Measurements from ENCODE around the gene VCPKMT.

The VCPKMT gene

DNA sequence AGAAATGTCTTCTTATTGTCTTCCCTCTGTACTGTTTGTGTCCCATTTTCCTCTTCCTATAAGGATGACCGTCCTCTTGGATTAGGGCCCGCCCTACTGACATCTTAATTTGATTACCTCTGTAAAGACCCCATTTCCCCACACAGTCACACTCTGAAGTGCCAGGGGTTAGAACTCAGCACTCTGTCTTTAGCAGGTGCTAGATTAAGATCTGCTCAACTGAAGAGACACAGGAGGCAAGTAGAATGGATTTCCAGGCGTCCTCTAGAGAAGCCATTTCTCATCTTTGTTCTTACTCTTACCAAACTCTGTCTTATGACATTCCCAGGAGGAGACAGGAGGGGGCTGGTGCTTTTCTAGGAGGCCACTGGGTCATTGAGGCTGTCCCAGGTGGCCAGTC lies 50.8 kb downstream of the VCPKMT start:
- no peak for DNase-seq (ENCODE audit: low spot score)

DNA sequence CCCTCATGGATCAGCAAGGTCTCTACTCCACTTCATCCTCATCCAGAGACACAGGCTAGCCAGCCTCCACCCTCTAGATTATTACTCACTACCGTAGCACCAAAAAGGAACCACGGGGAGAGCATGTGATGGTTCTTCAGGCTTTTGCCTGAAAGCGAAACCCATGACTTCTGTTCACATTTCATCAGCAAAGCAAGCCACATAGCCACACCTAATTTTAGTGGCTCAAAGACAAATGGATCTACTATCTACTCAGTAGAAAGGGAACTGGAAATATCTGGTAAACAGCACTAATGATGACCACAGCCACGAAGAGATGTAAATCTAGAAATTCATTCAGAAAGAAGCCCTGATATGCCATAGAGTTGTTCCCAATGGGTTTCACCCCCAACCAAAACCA lies 51.4 kb downstream of the VCPKMT start:
- peak; percentile 16 for DNase-seq (ENCODE audit: low spot score)

DNA sequence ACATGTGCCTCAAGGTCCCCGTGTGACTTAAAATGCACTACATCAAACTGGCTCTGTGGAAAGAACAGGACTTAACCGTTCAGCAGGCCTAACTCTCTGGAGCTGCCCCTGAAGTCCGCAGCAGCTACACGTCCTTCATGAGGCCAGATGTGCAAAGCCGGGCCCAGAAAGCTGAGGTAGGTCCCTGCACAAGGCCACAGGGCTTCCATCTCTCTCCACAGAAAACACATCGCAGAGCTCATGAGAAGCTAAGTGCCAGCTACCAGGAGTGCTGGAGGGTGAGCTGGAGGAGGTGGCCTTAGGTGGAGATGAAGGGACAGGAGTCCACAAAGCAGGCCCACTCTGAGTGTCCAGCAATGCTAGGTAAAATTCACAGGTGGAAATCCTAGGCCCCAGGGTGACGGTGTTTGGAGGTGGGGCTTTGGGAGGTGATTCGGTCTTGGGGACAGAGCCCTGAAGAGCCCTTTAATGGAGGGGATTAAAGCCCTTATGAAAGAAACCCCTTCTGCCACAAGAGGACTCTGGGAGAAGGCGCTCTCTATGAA lies 52.4 kb downstream of the VCPKMT start:
- DNase-seq (ENCODE audit: low spot score), result no peak

DNA sequence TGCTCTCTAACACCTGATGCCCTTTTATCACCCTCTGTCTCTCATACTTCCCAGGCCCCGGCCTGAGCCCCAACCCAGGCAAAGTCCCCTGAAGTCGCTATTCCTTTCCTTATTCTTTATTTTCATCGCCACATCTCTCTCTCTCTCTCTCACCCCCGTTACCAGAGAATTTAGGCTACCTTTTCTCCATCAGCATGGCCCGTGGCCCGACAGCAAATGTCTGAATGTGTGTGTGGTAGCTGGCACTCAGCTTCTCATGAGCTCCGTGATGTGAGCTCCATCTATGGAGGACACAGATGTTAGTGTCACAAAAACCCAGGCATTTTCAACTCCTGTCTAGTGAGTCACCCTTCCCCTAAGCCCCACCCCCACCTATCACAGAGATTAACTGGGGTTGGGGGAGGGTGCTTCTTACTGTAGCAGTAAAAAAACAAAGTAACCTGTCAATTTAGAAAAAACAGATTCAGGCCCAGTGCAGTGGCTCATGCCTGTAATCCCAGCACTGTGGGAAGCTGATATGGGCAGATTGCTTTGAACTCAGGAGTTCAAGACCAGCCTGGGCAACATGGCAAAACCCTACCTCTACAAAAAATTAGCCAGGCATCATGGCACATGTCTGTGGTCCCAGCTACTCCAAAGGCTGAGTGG lies 53.8 kb downstream of the VCPKMT start:
- peak; percentile 69 for DNase-seq (ENCODE audit: low spot score)

DNA sequence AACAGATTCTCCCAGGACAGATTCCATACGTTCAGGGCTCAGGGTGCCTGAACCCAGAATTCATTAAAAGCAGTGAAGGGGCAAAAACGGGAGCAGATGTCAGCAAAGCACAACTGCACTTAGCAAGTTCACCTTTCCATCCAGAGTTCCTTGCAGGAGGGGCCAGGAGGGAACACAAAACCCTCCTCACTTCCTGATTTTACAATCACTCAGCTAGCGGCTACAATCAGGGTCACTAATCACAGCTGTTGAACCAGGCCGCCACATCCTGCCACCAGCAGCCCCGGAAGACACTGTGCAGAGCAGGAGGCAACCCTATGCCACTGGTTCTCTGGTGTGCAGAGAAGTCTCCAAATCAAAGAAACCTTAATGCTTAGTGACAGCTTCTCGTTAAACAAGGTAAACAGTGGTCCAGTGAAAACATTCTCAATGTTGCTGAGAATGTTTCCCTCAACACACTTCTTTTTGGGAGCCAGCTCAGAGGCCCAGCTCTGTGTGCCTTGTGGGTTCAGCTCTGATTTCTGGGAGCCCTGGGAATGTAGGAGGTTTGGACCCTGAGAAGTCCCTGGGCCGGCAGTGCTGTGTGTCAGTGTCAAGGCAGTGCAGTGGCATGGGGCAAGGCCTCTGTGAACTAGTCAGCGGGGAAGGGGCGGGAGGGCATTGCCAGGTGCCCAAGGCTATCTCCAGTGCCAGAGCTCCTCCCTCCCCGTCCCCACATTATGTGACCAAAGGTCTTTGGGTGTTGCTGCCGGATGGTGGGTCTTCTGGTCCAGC lies 54.5 kb downstream of the VCPKMT start:
- DNase-seq (ENCODE audit: low spot score), result no peak

DNA sequence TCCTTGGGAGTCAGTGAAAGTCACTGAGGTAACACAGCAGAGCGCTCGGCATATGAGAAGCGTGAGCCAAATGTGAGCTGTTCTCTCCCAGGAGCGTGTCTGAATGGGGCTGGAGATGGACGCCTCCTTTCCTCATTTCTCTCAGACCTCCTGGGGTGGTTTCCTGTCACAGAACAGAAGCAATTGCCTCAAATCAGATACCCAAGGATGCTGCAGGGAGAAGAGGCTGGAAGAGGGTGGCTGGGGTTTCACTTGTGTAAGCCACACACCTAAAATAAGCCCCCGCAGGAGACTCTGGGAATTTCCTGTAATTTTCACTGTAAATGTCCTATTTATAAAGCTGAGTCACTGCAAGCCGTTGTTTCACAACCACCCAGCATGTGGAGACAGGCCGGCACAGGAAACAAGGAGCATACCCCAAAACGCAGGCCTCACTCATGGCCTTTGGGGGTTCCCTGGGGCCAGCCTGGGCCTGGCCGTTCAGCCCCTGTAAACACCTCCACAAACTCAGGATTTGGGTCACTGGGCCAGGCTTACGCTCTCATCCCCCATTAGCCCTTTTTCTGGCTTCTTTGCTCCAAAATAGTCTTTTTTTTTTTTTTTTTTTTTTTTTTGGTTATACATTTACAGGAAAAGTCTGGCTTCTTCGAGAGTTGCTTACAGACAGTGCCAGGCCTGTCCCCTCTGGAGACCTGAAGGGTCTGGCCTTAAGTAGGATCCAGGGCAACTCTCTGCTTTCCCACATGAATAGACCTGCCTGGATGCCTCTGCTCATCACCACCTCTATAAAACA lies 55.3 kb downstream of the VCPKMT start:
- no peak for DNase-seq (ENCODE audit: low spot score)

DNA sequence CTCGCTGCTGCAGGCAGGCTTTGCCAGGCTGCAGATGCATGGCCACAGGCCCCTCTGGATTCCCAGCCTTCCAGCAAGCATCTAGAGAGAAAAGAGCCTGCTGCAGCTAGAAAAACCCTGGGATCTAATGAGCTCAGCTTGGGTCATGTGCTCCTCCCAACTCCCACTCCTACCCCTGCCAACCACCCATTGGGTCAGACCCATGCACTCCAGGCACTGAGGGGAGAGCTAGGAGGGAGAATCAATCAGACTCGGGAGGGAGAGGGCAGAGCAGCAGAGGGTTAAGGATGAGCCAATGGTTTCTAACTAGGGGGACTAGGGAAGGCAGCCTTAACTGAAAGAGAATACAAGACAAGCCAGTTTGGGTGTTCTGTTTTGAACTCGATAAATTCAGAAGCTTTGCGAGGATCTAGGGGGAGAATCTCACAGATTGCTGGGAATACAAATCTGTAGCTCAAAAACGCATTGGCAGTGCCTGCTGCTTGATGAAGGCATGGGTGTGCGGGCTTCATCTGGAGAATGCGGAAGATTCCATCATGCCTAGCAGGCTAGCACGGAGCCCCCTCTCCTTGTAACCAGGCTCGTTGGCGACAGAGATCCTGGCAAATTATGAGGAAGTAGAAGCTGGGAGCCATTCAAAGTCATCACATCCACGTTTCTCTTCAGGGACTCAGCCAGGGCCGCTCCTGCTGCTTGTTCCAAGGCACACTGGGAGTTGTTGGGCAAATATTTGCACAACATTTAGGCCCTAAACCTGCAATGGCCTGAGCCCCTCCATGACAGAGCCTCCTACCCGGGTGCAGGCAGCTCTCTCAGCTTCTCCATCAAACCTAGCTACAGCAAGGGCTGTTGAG lies 56.4 kb downstream of the VCPKMT start:
- DNase-seq (ENCODE audit: low spot score), result no peak
